ENCODE measurements around the gene CRTC2.
"Not testable (repeated sequence)": the region's sequence is repeated elsewhere in the genome, so short reads cannot be mapped to it uniquely, and the experiment has no call there.

CRTC2 gene, protein sequence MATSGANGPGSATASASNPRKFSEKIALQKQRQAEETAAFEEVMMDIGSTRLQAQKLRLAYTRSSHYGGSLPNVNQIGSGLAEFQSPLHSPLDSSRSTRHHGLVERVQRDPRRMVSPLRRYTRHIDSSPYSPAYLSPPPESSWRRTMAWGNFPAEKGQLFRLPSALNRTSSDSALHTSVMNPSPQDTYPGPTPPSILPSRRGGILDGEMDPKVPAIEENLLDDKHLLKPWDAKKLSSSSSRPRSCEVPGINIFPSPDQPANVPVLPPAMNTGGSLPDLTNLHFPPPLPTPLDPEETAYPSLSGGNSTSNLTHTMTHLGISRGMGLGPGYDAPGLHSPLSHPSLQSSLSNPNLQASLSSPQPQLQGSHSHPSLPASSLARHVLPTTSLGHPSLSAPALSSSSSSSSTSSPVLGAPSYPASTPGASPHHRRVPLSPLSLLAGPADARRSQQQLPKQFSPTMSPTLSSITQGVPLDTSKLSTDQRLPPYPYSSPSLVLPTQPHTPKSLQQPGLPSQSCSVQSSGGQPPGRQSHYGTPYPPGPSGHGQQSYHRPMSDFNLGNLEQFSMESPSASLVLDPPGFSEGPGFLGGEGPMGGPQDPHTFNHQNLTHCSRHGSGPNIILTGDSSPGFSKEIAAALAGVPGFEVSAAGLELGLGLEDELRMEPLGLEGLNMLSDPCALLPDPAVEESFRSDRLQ
- 40.3 to 58.9 reads per million in 2 donors for total RNA-seq

- peak; percentile 97 for DNase-seq
Measured at GRCh38 chr1:153958111-153958960, at the start of gene CRTC2. Gene CRTC2 (minus strand): TSS chr1:153958612. CDS start chr1:153958497, 115 bp downstream.

GRCh38 chr1:154006136-154006535, 47.7 kb upstream of the CRTC2 start:
- DNase-seq = no peak

GRCh38 chr1:154000420-154000819, 42.0 kb upstream of the CRTC2 start:
- no peak for DNase-seq

- DNase-seq = not testable (repeated sequence)
Measured at GRCh38 chr1:153996882-153997281, 38.5 kb upstream of the CRTC2 start.

DNA sequence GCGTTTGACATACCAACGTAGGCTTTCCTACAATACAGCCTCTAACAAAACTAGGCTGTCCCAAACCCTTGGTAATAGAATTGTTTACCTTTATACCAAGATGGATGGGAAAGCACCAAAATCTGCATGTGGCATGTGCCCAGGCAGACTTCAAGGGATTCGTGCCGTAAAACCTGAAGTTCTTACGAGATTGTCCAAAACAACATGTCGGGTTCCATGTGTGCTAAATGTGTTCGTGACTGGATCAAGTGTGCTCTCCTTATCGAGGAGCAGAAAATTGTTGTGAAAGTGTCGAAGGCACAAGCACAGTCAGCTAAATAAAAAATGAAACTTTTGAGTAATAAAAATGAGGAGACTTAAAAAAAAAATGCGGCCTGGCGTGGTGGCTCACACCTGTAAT, 37.2 kb upstream of the CRTC2 start:
- no peak for DNase-seq

- no peak for DNase-seq
Measured at GRCh38 chr1:153995202-153995601, 36.8 kb upstream of the CRTC2 start.

DNA sequence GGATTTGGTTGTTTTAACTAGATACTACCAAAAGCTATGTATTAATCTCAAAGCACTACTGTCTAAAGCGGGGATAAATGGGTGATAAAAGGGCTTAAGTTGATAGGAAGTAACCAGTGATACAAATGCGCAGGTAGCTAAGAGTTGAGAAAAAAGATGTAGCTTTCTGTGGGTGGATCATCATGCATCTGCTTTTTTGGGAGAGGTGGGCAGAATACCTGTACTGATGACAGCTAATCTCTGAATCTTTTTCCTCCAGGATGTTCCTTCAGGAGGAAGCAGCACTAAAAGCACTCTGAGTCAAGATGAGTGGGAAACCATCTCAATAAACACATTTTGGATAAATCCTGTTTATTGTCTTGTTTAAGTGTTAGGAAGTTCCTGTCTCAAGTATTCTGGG, 33.4 kb upstream of the CRTC2 start:
- no peak for DNase-seq

GRCh38 chr1:153991151-153991630, 32.8 kb upstream of the CRTC2 start:
- DNase-seq = no peak

DNA sequence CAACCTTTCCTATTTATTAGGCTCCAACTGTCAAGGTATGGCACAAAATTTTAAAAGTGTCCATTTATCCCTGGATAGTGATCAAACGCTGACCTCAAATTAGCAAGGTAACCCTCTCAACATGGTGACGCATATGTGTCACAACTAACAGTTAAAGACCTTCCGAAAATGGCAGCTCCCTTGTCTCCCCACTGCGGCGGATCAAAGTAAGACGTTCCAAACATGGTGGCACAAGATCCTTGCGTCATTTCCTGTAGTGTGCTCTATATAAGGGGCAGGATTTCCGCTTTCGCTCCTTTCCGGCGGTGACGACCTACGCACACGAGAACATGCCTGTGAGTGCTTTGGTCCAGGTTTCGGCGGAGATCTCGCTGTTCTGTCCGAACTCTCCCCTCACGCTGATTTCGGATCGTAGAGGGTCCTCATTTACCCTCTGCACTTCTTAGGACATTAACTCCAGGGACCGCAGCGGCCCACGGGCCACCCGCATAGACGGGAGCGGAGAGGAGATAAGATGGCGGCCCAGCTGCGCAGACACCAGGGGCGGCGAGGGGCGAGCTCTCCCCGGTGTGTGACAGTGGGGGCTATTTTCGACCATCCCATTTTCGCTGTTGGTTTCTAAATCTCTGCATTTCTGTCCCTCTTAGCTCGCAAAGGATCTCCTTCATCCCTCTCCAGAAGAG, 32.2 kb upstream of the CRTC2 start, which contains the start of gene RPS27:
RPS27 (plus strand) TSS at position 295 of the 683 bp plus-strand sequence; CDS start at position 330, 35 bp downstream.
- DNase-seq = peak; percentile 76

DNA sequence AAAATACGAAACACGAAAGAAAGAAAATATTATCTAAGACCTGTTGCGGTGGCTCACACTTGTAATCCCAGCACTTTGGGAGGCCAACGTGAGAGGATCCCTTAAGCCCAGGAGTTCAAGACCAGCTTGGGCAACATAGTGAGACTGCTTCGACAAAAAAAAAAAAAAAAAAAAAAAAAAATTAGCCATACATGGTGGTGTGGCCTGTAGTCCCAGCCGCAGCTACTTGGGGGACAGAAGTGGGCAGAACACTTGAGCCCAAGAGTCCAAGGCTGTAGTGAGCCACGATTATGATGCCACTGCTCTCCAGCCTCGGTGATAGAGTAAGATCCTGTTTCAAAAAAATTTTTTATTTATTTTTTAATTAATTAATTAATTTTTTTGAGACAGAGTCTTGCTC, 29.2 kb upstream of the CRTC2 start:
- DNase-seq = no peak

GRCh38 chr1:153985941-153986761, 27.7 kb upstream of the CRTC2 start, which contains the start of gene RAB13:
Gene RAB13 (minus strand): TSS chr1:153986339. CDS start chr1:153986236, 103 bp downstream.
- DNase-seq = no peak

DNA sequence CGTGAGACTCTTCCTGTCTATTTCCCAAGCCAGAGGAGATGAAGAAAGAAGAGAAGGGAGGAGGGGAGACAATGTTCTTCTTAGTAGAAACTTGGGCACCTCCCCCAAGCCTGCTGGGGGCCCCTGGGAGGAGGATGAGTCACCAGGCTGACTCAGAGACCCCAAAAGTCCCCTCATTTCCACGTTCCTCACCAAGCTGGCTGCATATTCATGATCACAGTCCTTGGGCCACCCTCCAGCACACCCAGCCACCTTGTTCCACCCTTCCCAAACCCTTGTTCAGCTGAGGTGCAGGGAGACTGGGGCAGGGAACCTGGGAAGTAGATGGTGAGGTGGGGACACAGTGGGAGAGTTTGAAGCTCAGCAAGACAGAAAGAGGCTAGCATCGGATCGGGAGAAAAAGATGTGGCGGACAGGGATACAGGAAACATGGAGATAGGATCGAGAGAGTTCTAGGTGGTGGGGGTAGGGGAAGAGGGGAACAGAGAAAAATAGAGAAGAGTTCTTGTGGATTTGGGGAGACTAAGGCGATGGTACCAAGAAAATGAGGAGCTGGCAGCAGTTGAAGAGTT, 27.0 kb upstream of the CRTC2 start:
- DNase-seq = no peak

- no peak for DNase-seq
Measured at GRCh38 chr1:153984123-153984894, 25.9 kb upstream of the CRTC2 start.

GRCh38 chr1:153981735-153982134, 23.3 kb upstream of the CRTC2 start:
- DNase-seq = not testable (repeated sequence)

- not testable (repeated sequence) for DNase-seq
Measured at GRCh38 chr1:153979091-153979490, 20.7 kb upstream of the CRTC2 start.

DNA sequence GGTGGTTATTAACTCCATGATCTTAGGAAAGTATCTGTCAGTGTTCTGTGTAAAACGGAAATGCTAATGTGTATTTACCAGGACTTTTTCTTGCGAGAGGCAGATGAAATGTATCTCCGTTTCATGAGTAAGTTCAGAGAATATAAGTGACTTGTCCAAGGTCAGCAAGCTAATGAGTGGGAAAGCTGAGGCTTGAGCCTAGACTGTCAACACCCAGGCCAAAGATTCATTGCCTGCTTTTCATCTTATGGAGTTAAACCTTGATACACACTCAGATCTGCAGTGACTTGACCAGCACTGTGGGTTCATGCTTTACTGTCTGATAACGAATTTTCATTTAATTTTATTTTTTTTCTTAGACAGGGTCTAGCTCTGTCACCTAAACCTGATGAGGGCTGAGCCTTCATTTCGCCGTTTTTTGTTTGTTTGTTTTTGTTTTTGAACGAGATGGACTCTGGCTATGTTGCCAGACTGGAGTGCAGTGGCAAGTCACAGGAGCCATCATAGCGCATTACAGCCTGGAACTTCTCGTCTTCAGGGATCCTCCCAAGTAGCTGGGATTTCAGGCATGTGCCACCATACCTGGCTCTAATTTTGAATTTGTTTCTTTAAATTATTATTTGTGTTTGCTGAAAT, 20.0 kb upstream of the CRTC2 start:
- no peak for DNase-seq

- peak; percentile 81 for DNase-seq
Measured at GRCh38 chr1:153977250-153978240, 19.1 kb upstream of the CRTC2 start, which contains the start of gene JTB. Gene JTB (minus strand): TSS chr1:153977674. CDS start chr1:153977252, 422 bp downstream.

- DNase-seq = no peak
Measured at GRCh38 chr1:153976819-153977249, 18.4 kb upstream of the CRTC2 start.
